NT2/D1 (cell line): Measurements from ENCODE around the gene LRRC27.

ENCODE experiments used
- DNase-seq: peaks from one replicate; pipeline ENCODE4 v3.0.0-alpha.2; 2011; ENCODE audit warnings: low read depth, low spot score
- H3K27me3 ChIP-seq: 2 replicates; pipeline ENCODE4 v1.6.0; 2011; ENCODE audit warnings: mild to moderate bottlenecking; ENCODE audit not compliant: insufficient read length, insufficient read depth
- H3K36me3 ChIP-seq: 2 replicates; pipeline ENCODE4 v1.6.1; 2011; ENCODE audit warnings: mild to moderate bottlenecking, low read length, mixed read lengths; ENCODE audit not compliant: insufficient read depth, insufficient read length
- H3K4me1 ChIP-seq: 2 replicates; pipeline ENCODE4 v1.5.1; 2011; ENCODE audit not compliant: insufficient read depth, insufficient read length
- H3K4me3 ChIP-seq: 2 replicates; pipeline ENCODE4 v1.5.1; 2011; ENCODE audit warnings: low read depth; ENCODE audit not compliant: insufficient read length
- H3K9ac ChIP-seq: 2 replicates; pipeline ENCODE4 v1.6.0; 2011; ENCODE audit warnings: low read depth; ENCODE audit not compliant: insufficient read length
- H3K9me3 ChIP-seq: 2 replicates; pipeline ENCODE4 v1.5.1; 2011; ENCODE audit warnings: mild to moderate bottlenecking, low read length; ENCODE audit not compliant: insufficient read depth
- SUZ12 ChIP-seq: IDR thresholded peaks from 2 replicates; pipeline ENCODE4 v1.6.1; 2011; ENCODE audit not compliant: insufficient read length, insufficient read depth; ENCODE audit errors: extremely low read depth
- YY1 ChIP-seq: IDR thresholded peaks from 2 replicates; pipeline ENCODE4 v1.6.1; 2011; ENCODE audit not compliant: insufficient read length, insufficient read depth
- ZNF274 ChIP-seq: IDR thresholded peaks from 2 replicates; pipeline ENCODE4 v1.6.1; 2011; ENCODE audit warnings: mild to moderate bottlenecking, low read depth, low read length

The LRRC27 gene

DNA sequence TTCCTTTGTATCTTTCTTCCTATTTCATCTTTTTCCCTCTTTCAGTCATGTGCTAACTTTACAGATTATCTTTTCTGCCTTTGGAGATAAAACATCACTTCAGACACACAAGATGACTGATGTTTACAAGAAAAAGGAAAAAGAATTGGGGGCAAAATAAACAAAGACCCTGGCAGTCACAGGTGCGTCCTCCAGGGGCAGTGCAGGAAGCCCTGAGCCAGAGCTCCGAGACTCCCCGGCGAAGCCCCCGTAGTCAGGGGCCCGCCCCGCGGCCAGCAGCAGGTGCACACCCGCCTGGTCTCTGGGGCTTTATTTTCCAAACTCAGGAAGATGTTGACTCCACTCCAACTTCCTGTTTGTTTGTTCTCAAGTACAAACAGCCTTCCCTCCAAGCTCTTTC lies 34.5 kb upstream of the LRRC27 start:
- no peaks in the 10 kb centered on the region for H3K9me3 ChIP-seq
- no peak for DNase-seq
- TF ChIP-seq ZNF274 (no peak), YY1 (no peak), SUZ12 (no peak)
- H3K9ac ChIP-seq = no peak overlapping the region
- H3K4me1 ChIP-seq = peaks cover 27% of the 10 kb centered on the region
- no peaks in the 10 kb centered on the region for H3K36me3 ChIP-seq
- H3K27me3 ChIP-seq = no peaks in the 10 kb centered on the region
- H3K4me3 ChIP-seq = no peak overlapping the region

DNA sequence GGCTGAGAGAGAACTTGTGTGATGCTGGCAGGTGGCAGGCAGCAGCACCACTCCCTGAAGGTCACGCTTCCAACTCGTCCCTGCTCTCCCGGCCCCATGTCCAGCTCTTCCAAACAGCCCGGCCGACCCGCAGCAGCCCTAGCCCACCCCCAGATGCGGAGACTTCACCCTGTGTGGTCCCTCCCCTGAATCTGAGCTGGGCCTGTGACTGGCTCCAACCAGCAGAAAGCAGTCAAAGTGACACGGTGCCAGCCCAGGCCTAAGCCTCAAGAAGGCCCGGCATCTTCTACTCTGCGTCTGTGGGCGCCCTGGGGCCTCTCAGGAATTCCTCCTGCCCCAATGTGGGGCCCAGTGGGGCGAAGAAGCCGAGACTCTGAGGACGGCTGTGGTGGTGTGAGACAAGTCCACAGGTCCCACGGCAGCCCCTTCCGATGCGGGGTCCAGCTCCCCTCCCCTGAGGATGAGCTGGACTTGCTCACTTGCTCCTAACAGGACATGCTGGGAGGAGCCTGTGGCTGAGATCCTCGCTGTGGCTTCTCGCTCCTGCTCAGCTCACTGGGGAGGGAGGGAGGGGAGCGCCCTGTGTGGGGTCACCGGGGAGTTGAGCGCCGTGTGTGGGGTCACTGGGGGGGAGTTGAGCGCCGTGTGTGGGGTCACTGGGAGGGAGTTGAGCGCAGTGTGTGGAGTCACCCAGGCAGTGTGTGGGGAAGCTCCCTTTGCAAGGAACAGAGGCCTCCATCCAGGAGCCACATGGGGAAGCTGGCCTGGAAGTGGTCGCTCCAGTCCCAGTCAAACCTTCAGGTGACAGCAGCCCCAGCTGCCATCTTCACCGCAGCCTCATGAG lies 33.7 kb upstream of the LRRC27 start:
- Histone ChIP-seq H3K4me1 (peaks cover 24% of the 10 kb centered on the region), H3K9me3 (no peaks in the 10 kb centered on the region), H3K4me3 (no peak overlapping the region), H3K36me3 (no peaks in the 10 kb centered on the region), H3K27me3 (no peaks in the 10 kb centered on the region), H3K9ac (no peak overlapping the region)
- no peak for DNase-seq
- TF ChIP-seq YY1 (no peak), ZNF274 (no peak), SUZ12 (no peak)

DNA sequence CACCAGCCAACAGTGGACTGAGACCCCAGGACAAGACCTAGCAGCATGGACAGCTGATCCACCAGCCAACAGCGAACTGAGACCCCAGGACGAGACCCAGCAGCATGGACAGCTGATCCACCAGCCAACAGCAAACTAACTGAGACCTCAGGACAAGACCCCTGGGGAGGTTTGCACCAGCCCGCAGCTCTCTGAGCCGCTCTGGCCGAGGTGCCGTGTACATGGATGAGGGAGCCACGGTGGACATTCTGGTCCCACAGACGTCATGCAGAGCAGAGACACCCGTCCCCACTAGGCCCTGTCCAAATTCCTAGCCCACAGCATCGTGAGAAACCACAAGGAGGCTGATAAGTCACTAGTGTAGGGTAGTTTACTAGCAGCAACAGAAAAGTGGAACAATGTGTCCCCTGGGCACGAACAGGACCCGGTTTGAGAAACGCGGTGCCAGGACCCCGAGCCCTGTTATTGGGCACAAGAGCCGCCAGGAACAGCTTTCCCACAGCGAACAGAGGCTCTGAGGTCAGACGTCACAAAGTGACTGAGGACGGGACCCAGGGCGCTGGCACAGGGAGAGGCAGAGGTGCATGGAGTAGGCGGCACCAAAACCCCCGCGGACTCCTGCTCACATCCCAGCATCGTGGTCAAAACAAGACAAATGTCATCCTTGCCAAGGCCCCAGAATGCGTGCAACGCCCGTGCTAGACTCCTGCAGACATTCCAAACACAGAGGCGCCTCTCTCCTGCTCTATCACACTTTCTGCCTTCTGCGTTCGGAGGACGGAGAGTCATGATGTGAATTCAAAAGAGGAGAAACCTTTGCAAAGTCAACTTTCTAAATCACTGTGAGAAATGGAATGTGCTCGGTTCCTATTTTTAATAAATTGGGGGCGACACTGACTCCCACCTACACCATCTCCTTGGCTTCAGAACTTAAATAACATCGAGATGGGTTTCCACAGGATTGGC lies 32.3 kb upstream of the LRRC27 start:
- Histone ChIP-seq H3K27me3 (no peaks in the 10 kb centered on the region), H3K4me3 (no peak overlapping the region), H3K9ac (no peak overlapping the region), H3K4me1 (peaks cover 13% of the 10 kb centered on the region), H3K9me3 (no peaks in the 10 kb centered on the region), H3K36me3 (no peaks in the 10 kb centered on the region)
- DNase-seq = no peak
- TF ChIP-seq YY1 (no peak), SUZ12 (no peak), ZNF274 (no peak)

DNA sequence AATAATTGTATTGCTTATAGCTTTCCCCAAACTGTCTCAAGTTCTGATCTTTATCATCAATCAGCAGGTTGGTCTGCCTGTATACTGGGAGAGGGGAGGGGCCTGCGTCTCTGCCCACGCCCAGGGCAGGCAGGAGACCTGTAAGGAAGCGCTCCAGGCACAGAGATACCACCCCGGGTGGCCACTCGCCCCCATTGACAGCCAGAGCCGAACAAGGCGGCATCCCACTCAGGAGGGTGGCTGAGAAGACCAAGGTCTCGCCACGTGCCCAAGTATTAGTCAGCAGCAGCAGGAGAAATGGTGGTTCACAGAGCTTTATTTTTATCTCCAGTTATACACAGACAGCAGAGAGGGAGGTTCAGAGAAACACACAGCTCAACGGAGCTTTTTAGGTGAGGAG lies 31.4 kb upstream of the LRRC27 start:
- Histone ChIP-seq H3K9ac (no peak overlapping the region), H3K4me1 (peaks cover 13% of the 10 kb centered on the region), H3K36me3 (no peaks in the 10 kb centered on the region), H3K27me3 (peaks cover 2% of the 10 kb centered on the region), H3K9me3 (peaks cover 3% of the 10 kb centered on the region; the same call in 1 of the 2 replicates), H3K4me3 (no peak overlapping the region)
- DNase-seq = no peak
- TF ChIP-seq YY1 (no peak), ZNF274 (no peak), SUZ12 (no peak)

DNA sequence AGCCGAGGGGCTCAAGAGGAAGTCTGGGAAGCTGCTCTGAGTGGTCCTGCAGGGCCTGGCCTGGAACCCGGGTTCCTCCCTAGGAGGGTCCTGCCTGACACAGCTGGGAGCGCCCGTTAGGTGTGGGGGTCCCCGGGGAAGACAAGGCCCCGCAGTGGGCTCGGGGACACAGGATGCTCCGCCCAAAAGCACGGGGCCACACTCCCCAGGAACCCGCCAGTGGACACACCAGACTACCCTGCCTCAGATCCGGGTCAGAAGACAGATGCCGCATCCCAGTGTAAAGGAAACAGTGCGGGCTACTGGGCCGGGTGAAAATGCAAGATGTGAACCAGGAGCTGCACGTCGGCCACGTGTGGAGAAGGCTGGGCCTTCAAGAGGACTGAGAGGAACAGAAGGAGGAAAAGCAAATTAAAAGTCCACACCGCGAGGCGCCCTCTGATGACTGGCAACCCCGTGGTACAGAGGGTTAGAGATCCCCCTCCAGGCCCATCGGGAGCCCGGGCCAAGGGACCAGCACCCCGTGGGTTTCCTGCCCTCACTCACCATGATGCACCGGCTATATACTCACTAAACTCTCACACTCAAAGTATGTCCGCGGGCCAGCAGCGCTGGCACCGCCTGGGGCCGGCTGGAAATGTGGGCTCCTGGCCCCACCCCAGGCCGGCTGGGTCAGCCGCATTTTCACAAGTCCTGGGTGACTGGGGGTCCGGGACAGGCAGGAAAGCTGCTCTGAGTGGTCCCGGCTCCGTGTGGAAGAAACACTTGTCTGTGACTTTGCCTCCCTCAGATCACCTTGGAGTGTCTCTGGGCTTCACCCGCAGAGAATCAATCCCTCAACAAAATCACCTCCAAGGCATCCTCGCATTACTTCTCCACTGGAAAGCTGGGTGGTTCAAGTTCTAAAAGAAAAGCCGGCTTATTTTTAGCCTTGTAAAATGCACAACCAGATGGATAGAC lies 30.3 kb upstream of the LRRC27 start:
- peaks cover 11% of the 10 kb centered on the region; the same call in 1 of the 2 replicates for H3K9me3 ChIP-seq
- peaks cover 14% of the 10 kb centered on the region for H3K4me1 ChIP-seq
- H3K27me3 ChIP-seq = peaks cover 13% of the 10 kb centered on the region
- H3K36me3 ChIP-seq = no peaks in the 10 kb centered on the region
- H3K4me3 ChIP-seq = no peak overlapping the region
- H3K9ac ChIP-seq = no peak overlapping the region
- no peak for DNase-seq
- no peak for TF ChIP-seq SUZ12
- no peak for TF ChIP-seq ZNF274
- TF ChIP-seq YY1 = no peak
